ENCODE results near the gene CHST15.

Gene CHST15

DNA sequence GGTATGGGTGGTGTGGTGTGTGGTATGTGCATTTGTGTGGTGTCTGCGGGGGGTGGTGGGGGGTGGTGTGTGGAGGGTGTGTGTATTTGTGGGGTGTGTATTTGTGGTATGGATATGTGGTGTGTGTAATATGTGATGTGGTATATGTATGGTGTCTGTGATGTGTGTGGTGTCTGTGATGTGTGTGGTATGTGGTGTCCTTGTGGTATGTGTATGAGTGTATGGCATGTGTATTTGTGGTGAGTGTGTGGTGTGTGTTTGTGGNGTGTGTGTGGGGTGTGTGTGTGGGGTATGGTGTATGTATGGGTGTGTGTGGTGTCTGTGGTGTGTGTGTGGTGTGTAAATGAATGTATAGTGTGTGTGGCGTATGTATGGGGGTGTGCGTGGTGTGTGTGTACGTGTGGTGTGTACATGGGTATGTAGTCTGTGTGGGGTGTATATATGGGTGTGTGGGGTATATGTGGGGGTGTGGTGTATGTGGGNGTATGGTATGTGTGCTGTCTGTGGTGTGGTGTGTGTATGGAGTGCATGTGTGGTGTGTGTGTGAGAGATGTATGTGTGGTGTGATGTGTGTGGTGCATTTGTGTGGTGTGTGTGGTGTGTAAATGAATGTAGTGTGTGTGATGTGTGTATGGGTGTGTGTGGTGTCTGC, 27.1 kb upstream of the CHST15 start:
- Histone ChIP-seq H3K27me3 (ENCODE audit: control insufficient read depth, insufficient read depth, low read length) (no peaks in the 10 kb centered on the region), H3K9ac (ENCODE audit: low read length) (no peak overlapping the region), H3K4me3 (ENCODE audit: low read length) (no peak overlapping the region), H3K9me3 (ENCODE audit: control insufficient read depth, low read length) (no peaks in the 10 kb centered on the region), H3K4me1 (ENCODE audit: control insufficient read depth, insufficient read depth, low read length) (peaks cover 9% of the 10 kb centered on the region), H3K36me3 (ENCODE audit: control insufficient read depth, insufficient read depth, low read length) (no peaks in the 10 kb centered on the region)

DNA sequence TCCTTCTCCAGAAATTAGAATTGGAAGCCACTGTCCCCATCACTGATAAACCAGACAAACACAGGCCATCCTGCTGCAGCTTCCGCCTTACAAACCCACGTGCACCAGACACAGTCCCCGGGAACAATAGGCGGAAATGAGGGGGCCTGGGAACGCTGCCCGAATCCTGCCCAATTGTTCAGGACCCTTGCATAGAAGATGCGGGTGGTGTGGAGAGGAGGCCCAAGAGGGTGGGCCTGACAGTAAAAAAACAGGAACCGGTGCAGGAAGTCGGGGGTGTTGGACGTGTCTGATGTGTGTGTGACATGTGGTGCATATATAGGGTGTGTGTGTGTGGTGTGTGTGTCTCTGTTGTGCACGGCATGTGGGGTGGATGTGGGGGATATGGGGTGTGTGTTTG, 26.5 kb upstream of the CHST15 start:
- no peak overlapping the region for H3K4me3 ChIP-seq (ENCODE audit: low read length)
- H3K4me1 ChIP-seq (ENCODE audit: control insufficient read depth, insufficient read depth, low read length) = peaks cover 9% of the 10 kb centered on the region
- no peaks in the 10 kb centered on the region for H3K9me3 ChIP-seq (ENCODE audit: control insufficient read depth, low read length)
- H3K27me3 ChIP-seq (ENCODE audit: control insufficient read depth, insufficient read depth, low read length) = no peaks in the 10 kb centered on the region
- no peak overlapping the region for H3K9ac ChIP-seq (ENCODE audit: low read length)
- H3K36me3 ChIP-seq (ENCODE audit: control insufficient read depth, insufficient read depth, low read length) = no peaks in the 10 kb centered on the region

DNA sequence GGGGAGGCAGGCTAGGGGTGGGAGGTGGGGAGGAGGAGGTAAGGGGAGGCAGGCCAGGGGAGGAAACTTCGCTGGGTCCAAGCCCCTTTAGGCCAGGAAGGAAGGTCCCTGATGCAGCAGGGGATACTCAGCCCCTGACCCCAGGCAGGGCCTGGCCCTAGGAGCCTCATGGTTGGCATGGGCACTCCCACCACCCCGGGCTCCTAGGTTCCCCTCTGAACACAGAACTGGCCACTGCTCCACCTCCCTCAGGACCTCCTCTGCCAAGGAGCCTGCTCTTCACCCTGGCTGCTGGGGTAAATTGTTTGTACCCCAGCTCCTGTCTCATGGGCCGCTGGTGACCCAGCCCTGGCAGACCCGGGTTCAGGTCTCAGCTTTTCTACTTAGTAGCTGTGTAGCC, 25.8 kb upstream of the CHST15 start:
- Histone ChIP-seq H3K9ac (ENCODE audit: low read length) (no peak overlapping the region), H3K4me3 (ENCODE audit: low read length) (no peak overlapping the region), H3K4me1 (ENCODE audit: control insufficient read depth, insufficient read depth, low read length) (peaks cover 9% of the 10 kb centered on the region), H3K27me3 (ENCODE audit: control insufficient read depth, insufficient read depth, low read length) (no peaks in the 10 kb centered on the region), H3K9me3 (ENCODE audit: control insufficient read depth, low read length) (no peaks in the 10 kb centered on the region), H3K36me3 (ENCODE audit: control insufficient read depth, insufficient read depth, low read length) (no peaks in the 10 kb centered on the region)

DNA sequence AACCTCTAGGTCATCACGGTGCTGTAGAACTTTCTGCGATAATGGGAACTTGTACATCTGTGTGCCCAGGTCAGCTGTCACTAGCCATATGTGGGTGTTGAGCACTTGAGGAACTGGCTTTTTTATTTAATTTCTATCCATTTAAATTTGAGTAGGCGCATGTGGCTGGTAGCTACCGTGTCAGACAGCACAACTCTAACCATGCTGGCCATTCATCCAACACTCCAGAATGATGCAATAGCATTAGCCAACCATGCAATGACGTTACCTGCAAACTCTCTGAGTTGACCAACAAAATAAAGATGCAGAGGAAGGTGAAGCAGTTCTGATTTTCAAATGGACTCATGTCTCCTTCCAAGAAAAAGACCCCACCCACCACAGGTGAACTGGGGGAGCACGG, 24.4 kb upstream of the CHST15 start:
- Histone ChIP-seq H3K4me1 (ENCODE audit: control insufficient read depth, insufficient read depth, low read length) (peaks cover 9% of the 10 kb centered on the region), H3K36me3 (ENCODE audit: control insufficient read depth, insufficient read depth, low read length) (no peaks in the 10 kb centered on the region), H3K4me3 (ENCODE audit: low read length) (no peak overlapping the region), H3K27me3 (ENCODE audit: control insufficient read depth, insufficient read depth, low read length) (no peaks in the 10 kb centered on the region), H3K9ac (ENCODE audit: low read length) (no peak overlapping the region), H3K9me3 (ENCODE audit: control insufficient read depth, low read length) (no peaks in the 10 kb centered on the region)

DNA sequence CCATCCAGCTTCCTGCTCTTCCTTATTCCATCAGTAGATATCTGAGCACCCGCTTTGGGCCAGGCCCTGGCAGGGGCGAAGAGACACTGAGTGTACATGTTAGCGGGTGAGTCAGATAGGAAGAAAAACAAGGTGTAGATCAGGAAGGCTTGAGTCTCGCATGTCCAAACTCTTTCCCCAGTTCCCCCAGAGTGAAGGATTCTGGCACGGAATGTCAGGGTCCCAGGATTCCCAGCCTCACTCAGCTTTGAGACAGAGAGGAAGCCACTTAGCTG, 24.1 kb upstream of the CHST15 start:
- H3K27me3 ChIP-seq (ENCODE audit: control insufficient read depth, insufficient read depth, low read length) = no peaks in the 10 kb centered on the region
- no peak overlapping the region for H3K4me3 ChIP-seq (ENCODE audit: low read length)
- H3K4me1 ChIP-seq (ENCODE audit: control insufficient read depth, insufficient read depth, low read length) = peaks cover 9% of the 10 kb centered on the region
- no peaks in the 10 kb centered on the region for H3K36me3 ChIP-seq (ENCODE audit: control insufficient read depth, insufficient read depth, low read length)
- no peak overlapping the region for H3K9ac ChIP-seq (ENCODE audit: low read length)
- no peaks in the 10 kb centered on the region for H3K9me3 ChIP-seq (ENCODE audit: control insufficient read depth, low read length)

DNA sequence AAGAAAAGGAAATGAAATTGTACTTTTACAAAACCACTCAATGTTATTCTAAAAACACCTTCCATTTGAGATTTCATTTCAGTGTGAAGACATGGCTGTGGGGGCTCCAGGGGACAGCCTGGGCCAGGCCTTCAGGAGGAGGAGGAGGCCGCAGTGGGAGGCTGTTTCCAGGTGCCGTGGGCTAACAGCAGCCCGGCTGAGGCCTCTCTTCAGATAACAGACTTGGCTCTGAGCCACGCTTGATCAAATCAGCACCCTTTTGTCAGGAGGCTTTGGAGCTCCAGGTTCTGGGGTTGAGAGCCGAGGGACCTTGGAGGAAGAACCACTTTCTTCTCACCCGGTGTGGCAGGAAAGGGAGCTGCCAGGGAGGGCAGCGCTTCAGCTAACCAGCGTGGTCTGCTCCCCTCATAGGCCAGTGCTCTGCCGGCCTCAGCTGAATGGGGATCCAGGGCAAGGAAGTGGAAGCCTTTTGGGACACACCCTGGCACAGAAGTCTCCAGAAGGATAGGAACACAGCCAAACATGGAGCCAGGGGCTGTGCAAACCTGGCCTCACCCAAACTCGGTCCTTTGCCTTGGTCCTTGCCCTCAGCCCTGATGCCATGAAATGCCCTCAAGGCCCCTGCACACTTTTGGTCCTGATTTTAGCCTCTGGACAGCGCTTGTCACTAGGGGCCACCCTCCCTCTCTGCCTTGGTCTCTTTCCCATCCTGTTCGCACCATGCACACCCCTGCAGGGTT, 23.5 kb upstream of the CHST15 start:
- Histone ChIP-seq H3K9me3 (ENCODE audit: control insufficient read depth, low read length) (no peaks in the 10 kb centered on the region), H3K4me1 (ENCODE audit: control insufficient read depth, insufficient read depth, low read length) (peaks cover 9% of the 10 kb centered on the region), H3K9ac (ENCODE audit: low read length) (no peak overlapping the region), H3K4me3 (ENCODE audit: low read length) (no peak overlapping the region), H3K27me3 (ENCODE audit: control insufficient read depth, insufficient read depth, low read length) (no peaks in the 10 kb centered on the region), H3K36me3 (ENCODE audit: control insufficient read depth, insufficient read depth, low read length) (no peaks in the 10 kb centered on the region)

DNA sequence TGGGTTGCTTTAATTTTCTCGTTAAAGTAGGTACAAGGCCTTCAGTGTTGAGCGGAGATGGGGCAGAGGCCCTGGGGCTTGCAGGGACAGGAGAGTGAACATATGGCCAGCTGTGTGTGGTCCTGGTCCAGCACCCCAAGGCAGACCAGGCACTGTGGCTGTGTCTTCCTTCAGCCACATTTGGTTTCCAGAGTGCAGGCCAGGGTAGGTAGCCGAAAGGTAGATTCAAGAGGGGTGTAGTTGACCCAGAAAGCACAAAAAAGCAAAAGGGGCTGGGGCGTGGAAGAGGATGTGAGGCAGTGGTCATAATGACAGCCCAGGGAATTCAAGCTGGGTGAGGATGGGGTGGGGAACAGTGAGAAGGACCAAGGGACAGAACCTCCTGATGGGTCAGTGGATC, 21.3 kb upstream of the CHST15 start:
- Histone ChIP-seq H3K9ac (ENCODE audit: low read length) (no peak overlapping the region), H3K27me3 (ENCODE audit: control insufficient read depth, insufficient read depth, low read length) (no peaks in the 10 kb centered on the region), H3K9me3 (ENCODE audit: control insufficient read depth, low read length) (no peaks in the 10 kb centered on the region), H3K4me3 (ENCODE audit: low read length) (no peak overlapping the region), H3K4me1 (ENCODE audit: control insufficient read depth, insufficient read depth, low read length) (peaks cover 9% of the 10 kb centered on the region), H3K36me3 (ENCODE audit: control insufficient read depth, insufficient read depth, low read length) (no peaks in the 10 kb centered on the region)

DNA sequence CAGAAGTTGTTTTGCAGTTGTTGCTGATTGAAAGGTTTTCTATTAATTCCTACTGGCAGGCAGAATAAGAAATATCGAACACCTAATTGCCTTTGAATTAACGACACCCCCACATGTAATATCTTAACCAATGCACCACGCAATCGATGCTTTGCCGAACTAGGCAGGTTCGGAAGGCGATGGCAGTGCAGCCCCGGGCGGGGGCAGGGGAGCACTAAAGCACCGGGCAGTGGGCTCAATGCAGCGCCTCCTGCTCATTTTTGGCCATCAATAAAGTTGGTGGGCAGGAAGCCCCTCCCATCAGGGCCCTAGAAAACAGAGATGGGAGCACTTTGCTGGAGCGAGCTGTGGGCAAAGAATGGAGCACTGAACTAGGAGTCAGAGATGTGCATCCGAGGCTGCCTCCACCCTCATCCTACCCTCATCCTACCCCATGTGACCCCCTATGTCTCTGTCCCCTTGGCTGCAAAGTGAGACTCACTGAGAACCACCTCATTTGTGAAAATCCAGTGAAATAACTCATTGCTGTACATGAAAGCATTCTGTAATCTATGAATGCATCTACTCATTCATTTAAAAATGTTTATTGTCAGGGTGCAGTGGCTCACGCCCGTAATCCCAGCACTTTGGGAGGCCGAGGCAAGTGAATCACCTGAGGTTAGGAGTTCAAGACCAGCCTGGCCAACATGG, 19.6 kb upstream of the CHST15 start:
- Histone ChIP-seq H3K9ac (ENCODE audit: low read length) (no peak overlapping the region), H3K27me3 (ENCODE audit: control insufficient read depth, insufficient read depth, low read length) (no peaks in the 10 kb centered on the region), H3K4me1 (ENCODE audit: control insufficient read depth, insufficient read depth, low read length) (peaks cover 9% of the 10 kb centered on the region), H3K4me3 (ENCODE audit: low read length) (no peak overlapping the region), H3K9me3 (ENCODE audit: control insufficient read depth, low read length) (no peaks in the 10 kb centered on the region), H3K36me3 (ENCODE audit: control insufficient read depth, insufficient read depth, low read length) (no peaks in the 10 kb centered on the region)

DNA sequence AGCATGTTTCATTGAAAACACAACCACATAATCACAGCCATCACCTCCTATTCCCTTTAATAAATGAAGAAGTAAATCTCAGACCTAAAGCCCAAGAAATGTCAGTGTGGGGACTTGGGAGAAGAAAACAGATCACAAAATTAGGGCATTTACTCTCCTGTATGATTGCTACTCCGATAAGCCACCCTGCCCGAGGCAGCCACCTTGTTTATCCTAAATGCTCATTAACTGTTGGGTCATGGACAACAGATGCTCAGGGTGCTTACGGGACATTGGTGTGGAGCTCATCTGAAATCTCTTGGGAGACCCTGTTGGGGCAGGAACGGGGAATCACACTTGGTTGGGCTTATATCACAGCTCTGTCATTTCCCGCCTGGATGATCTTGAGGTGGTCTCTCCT, 17.5 kb upstream of the CHST15 start:
- no peaks in the 10 kb centered on the region for H3K36me3 ChIP-seq (ENCODE audit: control insufficient read depth, insufficient read depth, low read length)

DNA sequence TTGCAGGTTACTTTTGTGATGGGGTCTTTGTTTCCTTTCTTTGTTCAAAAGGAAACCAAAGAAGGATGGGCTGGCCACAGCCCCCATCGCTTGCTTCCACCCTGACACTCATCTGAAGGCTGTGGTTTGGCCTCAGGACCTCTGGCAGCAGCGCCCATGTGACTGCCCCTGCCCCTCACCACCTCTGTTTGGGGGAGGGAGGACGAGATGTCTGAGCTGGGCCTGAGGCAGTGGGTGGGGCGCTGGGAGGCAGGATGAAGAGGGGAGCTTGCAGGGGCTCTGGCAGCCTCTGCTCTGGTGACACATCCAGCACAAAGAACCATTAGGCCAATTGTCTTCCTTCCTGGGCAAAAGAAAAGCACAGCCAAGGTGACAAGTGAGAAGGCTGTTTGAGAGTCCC, 15.9 kb upstream of the CHST15 start:
- Histone ChIP-seq H3K4me1 (ENCODE audit: control insufficient read depth, insufficient read depth, low read length) (peaks cover 20% of the 10 kb centered on the region), H3K27me3 (ENCODE audit: control insufficient read depth, insufficient read depth, low read length) (no peaks in the 10 kb centered on the region), H3K36me3 (ENCODE audit: control insufficient read depth, insufficient read depth, low read length) (no peaks in the 10 kb centered on the region), H3K9me3 (ENCODE audit: control insufficient read depth, low read length) (no peaks in the 10 kb centered on the region), H3K9ac (ENCODE audit: low read length) (no peak overlapping the region), H3K4me3 (ENCODE audit: low read length) (no peak overlapping the region)

More for the DNA sequence above, 17.5 kb upstream of the CHST15 start:
- no peaks in the 10 kb centered on the region for H3K9me3 ChIP-seq (ENCODE audit: control insufficient read depth, low read length)
- no peaks in the 10 kb centered on the region for H3K27me3 ChIP-seq (ENCODE audit: control insufficient read depth, insufficient read depth, low read length)
- no peak overlapping the region for H3K9ac ChIP-seq (ENCODE audit: low read length)
- H3K4me1 ChIP-seq (ENCODE audit: control insufficient read depth, insufficient read depth, low read length) = peaks cover 10% of the 10 kb centered on the region
- no peak overlapping the region for H3K4me3 ChIP-seq (ENCODE audit: low read length)

DNA sequence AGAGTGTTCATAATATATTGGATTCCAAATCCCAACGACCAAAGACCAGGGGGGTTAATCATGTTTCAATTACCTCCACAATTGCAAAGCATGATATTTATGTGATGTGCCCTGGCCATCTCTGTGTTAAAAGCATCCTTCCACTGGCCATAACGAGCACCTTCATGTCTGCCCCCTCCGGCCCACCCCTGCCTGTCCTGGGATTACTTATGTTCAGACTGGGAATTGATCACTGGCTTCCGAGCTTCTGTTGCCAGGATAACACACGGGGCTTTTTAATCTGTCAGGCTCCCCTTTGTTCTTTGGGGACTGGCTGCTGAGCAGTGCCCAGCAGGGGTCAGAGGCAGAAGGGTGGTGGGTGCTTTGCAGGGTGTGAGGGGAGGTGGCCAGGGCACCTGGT, 13.7 kb upstream of the CHST15 start:
- H3K9me3 ChIP-seq (ENCODE audit: control insufficient read depth, low read length) = no peaks in the 10 kb centered on the region
- H3K27me3 ChIP-seq (ENCODE audit: control insufficient read depth, insufficient read depth, low read length) = no peaks in the 10 kb centered on the region
- no peak overlapping the region for H3K9ac ChIP-seq (ENCODE audit: low read length)
- H3K36me3 ChIP-seq (ENCODE audit: control insufficient read depth, insufficient read depth, low read length) = no peaks in the 10 kb centered on the region
- peaks cover 20% of the 10 kb centered on the region for H3K4me1 ChIP-seq (ENCODE audit: control insufficient read depth, insufficient read depth, low read length)
- no peak overlapping the region for H3K4me3 ChIP-seq (ENCODE audit: low read length)

DNA sequence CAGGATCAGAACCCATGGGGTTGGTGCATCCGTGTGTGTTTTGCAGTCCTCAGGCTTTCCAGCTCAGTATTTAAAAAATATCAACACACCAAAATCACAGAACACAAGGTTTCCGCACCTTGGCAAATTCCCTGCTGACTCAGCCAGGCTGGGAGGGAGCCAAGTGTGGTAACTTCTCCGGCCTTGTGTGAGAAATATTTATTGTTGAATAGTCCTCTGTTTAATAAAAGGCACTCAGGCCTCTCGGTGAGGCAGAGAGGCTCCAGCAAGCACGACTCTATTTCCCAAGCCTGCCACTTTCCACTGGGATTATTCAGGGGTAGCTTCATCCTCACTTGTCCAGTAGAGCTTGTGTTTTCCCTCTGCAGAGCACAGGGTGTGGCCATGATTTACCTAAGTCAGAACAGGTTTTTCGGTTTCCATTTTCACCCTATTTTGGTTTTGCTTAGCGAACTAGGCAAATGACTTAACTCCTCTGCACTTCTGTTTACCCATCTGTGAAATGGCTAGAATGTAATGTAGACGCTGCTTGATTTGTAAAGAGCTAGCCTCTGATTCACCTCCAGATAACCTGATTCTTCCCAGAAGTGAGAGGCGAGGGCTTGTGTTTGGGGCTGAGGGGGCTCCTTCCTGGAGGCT, 13.0 kb upstream of the CHST15 start:
- Histone ChIP-seq H3K4me1 (ENCODE audit: control insufficient read depth, insufficient read depth, low read length) (peaks cover 20% of the 10 kb centered on the region), H3K9ac (ENCODE audit: low read length) (no peak overlapping the region)

More for the DNA sequence above, 13.0 kb upstream of the CHST15 start:
- H3K27me3 ChIP-seq (ENCODE audit: control insufficient read depth, insufficient read depth, low read length) = no peaks in the 10 kb centered on the region
- no peak overlapping the region for H3K4me3 ChIP-seq (ENCODE audit: low read length)
- no peaks in the 10 kb centered on the region for H3K9me3 ChIP-seq (ENCODE audit: control insufficient read depth, low read length)
- H3K36me3 ChIP-seq (ENCODE audit: control insufficient read depth, insufficient read depth, low read length) = no peaks in the 10 kb centered on the region
